PC-9 (cell line): ENCODE measurements around the gene CRYBA1. TPM values are rescaled to one million over a fixed set of nuclear protein-coding genes. Genes with fewer than 3 reads are reported as not detected.

Experiments used
- BruUV-seq: library from RNA; stranded (reverse); fragments of 400-500 nt; replicated peaks from 2 replicates; lab custom pipeline; 2021; lab: Mats Ljungman, UMichigan
- CTCF ChIA-PET: fragments of 300-600 bp; sonication (Branson Sonifier 250); formaldehyde crosslinking; loops from one replicate; lab custom pipeline; 2022; ENCODE audit warnings: antibody characterized with exemption; lab: Charles Lee
- POLR2A ChIA-PET: fragments of 300-600 bp; sonication (Branson Sonifier 250); formaldehyde crosslinking; loops from one replicate; lab custom pipeline; 2022; ENCODE audit warnings: antibody characterized with exemption; ENCODE audit not compliant: unreplicated experiment; lab: Charles Lee
- DNase-seq, 2 experiments: peaks; one replicate each; pipeline versions ENCODE4 v3.0.0 to v3.0.0-alpha.2; 2015 to 2022; ENCODE audit warnings: mixed read lengths in 1 of 2
- H2AFZ ChIP-seq: fragments of 200-600 bp; sonication (generic); 2 replicates; pipeline ENCODE4 v1.8.1; 2017; ENCODE audit warnings: antibody characterized with exemption
- H3F3A ChIP-seq: fragments of 200-600 bp; sonication (generic); 2 replicates; pipeline ENCODE4 v1.8.1; 2017; ENCODE audit warnings: antibody characterized with exemption, mild to moderate bottlenecking, low read depth; ENCODE audit not compliant: insufficient read depth
- H3K27ac ChIP-seq: fragments of 200-600 bp; sonication (generic); 2 replicates; pipeline ENCODE4 v1.6.1; 2016; ENCODE audit warnings: mixed run types
- H3K27me3 ChIP-seq: fragments of 200-600 bp; sonication (generic); 2 replicates; pipeline ENCODE4 v1.6.1; 2016; ENCODE audit warnings: low read depth, mixed run types; ENCODE audit not compliant: insufficient read depth
- H3K36me3 ChIP-seq: fragments of 200-600 bp; sonication (generic); 2 replicates; pipeline ENCODE4 v1.6.1; 2016; ENCODE audit warnings: low read depth, mixed run types
- H3K4me1 ChIP-seq: fragments of 200-600 bp; sonication (generic); replicated peaks from 2 replicates; pipeline ENCODE4 v1.6.1; 2016; ENCODE audit warnings: mixed run types; ENCODE audit not compliant: insufficient read depth
- H3K4me2 ChIP-seq: fragments of 200-600 bp; sonication (generic); 2 replicates; pipeline ENCODE4 v1.6.1; 2017; ENCODE audit warnings: mixed run types
- H3K4me3 ChIP-seq: fragments of 200-600 bp; sonication (generic); 2 replicates; pipeline ENCODE4 v1.6.1; 2016; ENCODE audit warnings: mixed run types
- H3K79me2 ChIP-seq: fragments of 200-600 bp; sonication (generic); 2 replicates; pipeline ENCODE4 v1.6.1; 2017; ENCODE audit warnings: low read depth, mixed run types
- H3K9me2 ChIP-seq: fragments of 200-600 bp; sonication (generic); 2 replicates; pipeline ENCODE4 v1.8.1; 2017; ENCODE audit warnings: mild to moderate bottlenecking; ENCODE audit not compliant: insufficient read depth
- H3K9me3 ChIP-seq: fragments of 200-600 bp; sonication (generic); 2 replicates; pipeline ENCODE4 v1.8.1; 2016; ENCODE audit warnings: low read depth; ENCODE audit not compliant: insufficient read depth
- H4K20me1 ChIP-seq: fragments of 200-600 bp; sonication (generic); 2 replicates; pipeline ENCODE4 v1.8.1; 2017; ENCODE audit not compliant: insufficient read depth
- CTCF ChIP-seq: fragments of 200-600 bp; sonication (generic); conservative IDR thresholded peaks from 2 replicates; pipeline ENCODE4 v1.6.1; 2017; ENCODE audit warnings: mixed run types, antibody characterized with exemption, mild to moderate bottlenecking, moderate library complexity
- EZH2 ChIP-seq: fragments of 200-600 bp; sonication (generic); IDR thresholded peaks from 2 replicates; pipeline ENCODE4 v1.8.0; 2017; ENCODE audit warnings: antibody characterized with exemption, low read depth
- intact Hi-C: fragments of 100-400 bp; cut with micrococcal nuclease; formaldehyde crosslinking; loops from one replicate; pipeline ENCODE4 v1.10.0; 2022; ENCODE audit not compliant: unreplicated experiment
- total RNA-seq: library from RNA; stranded (reverse); gene quantifications from 2 replicates; pipeline ENCODE4 v1.2.3, GENCODE V29; 2021

Gene CRYBA1
- total RNA-seq, 1 experiment from 2014 or later, result not detected

- Histone ChIP-seq H3K9me2 (no peaks in the 10 kb centered on the region), H2AFZ (no peak overlapping the region), H3K4me3 (no peak overlapping the region), H3K27me3 (no peaks in the 10 kb centered on the region), H3K27ac (no peak overlapping the region), H3K4me2 (no peak overlapping the region), H3F3A (peaks cover 5% of the 10 kb centered on the region; the same call in 1 of the 2 replicates), H3K79me2 (no peaks in the 10 kb centered on the region), H3K36me3 (no peaks in the 10 kb centered on the region), H3K4me1 (peaks cover 9% of the 10 kb centered on the region), H4K20me1 (no peaks in the 10 kb centered on the region), H3K9me3 (no peaks in the 10 kb centered on the region)
- CTCF ChIA-PET, result interaction anchor here (0.6 kb wide), 1 partner anchor 1610 kb away, joined by 27 read pairs; the partner anchor contains the start of gene CRLF3
- no TSS peak for BruUV-seq
- POLR2A ChIA-PET, result no interaction called here
- TF ChIP-seq EZH2 (no peak), CTCF (no peak)
- no peak for DNase-seq
- intact Hi-C loops, result loop anchor here (5.0 kb wide), 1 partner anchor 78 kb away; the partner anchor contains the start of gene NUFIP2
Observed at GRCh38 chr17:29214215-29215146, 32.2 kb upstream of the CRYBA1 start.

GRCh38 chr17:29215174-29215573, 31.5 kb upstream of the CRYBA1 start:
- Histone ChIP-seq H3K27ac (no peak overlapping the region), H3K4me1 (peaks cover 13% of the 10 kb centered on the region), H3K9me2 (no peaks in the 10 kb centered on the region), H3K27me3 (no peaks in the 10 kb centered on the region), H3F3A (peaks cover 11% of the 10 kb centered on the region; the same call in 1 of the 2 replicates), H4K20me1 (no peaks in the 10 kb centered on the region), H3K4me3 (no peak overlapping the region), H2AFZ (no peak overlapping the region), H3K79me2 (no peaks in the 10 kb centered on the region), H3K4me2 (no peak overlapping the region), H3K36me3 (no peaks in the 10 kb centered on the region), H3K9me3 (no peaks in the 10 kb centered on the region)
- intact Hi-C loops, result loop anchor here (5.0 kb wide), 1 partner anchor 77 kb away; the partner anchor contains the start of gene NUFIP2
- CTCF ChIA-PET, result interaction anchor here (0.6 kb wide), 1 partner anchor 1609 kb away, joined by 27 read pairs; the partner anchor contains the start of gene CRLF3
- no peak for TF ChIP-seq CTCF
- TF ChIP-seq EZH2, result no peak
- no peak for DNase-seq
- BruUV-seq, result no TSS peak
- POLR2A ChIA-PET, result no interaction called here

- Histone ChIP-seq H3K27ac (no peak overlapping the region), H4K20me1 (no peaks in the 10 kb centered on the region), H3K9me2 (no peaks in the 10 kb centered on the region), H3K36me3 (no peaks in the 10 kb centered on the region), H3F3A (peaks cover 11% of the 10 kb centered on the region; the same call in 1 of the 2 replicates), H3K27me3 (no peaks in the 10 kb centered on the region), H2AFZ (no peak overlapping the region), H3K4me2 (no peak overlapping the region), H3K4me1 (peaks cover 13% of the 10 kb centered on the region), H3K9me3 (no peaks in the 10 kb centered on the region), H3K79me2 (no peaks in the 10 kb centered on the region), H3K4me3 (no peak overlapping the region)
- BruUV-seq, result no TSS peak
- intact Hi-C loops, result loop anchor here (5.0 kb wide), 1 partner anchor 77 kb away; the partner anchor contains the start of gene NUFIP2
- TF ChIP-seq CTCF (no peak), EZH2 (no peak)
- DNase-seq, result no peak
- ChIA-PET POLR2A (no interaction called here), CTCF (interaction anchor here (0.5 kb wide), 1 partner anchor 12 kb away, joined by 4 read pairs; no protein-coding TSS in a partner anchor)
Observed at GRCh38 chr17:29215717-29216116, 30.9 kb upstream of the CRYBA1 start.
